Measurements from ENCODE around the gene PLXDC1. TPM values are rescaled to one million over a fixed set of nuclear protein-coding genes. Genes with fewer than 3 reads are reported as not detected.

The PLXDC1 gene
- total and polyA plus RNA-seq, 2 experiments from 2014 or later = 0.28 to 0.91 TPM

- DNase-seq (ENCODE audit: low spot score) = no peak
Observed at GRCh38 chr17:39150104-39150634, 1.3 kb downstream of the PLXDC1 start.

More at GRCh38 chr17:39150104-39150634, 1.3 kb downstream of the PLXDC1 start:
- Histone ChIP-seq H3K4me2 (peak overlapping the region; percentile 84; the same call in 1 of the 2 replicates), H4K20me1 (replicated peaks; ENCODE audit: insufficient read depth) (no peaks in the 10 kb centered on the region), H3K9me2 (ENCODE audit: insufficient read depth) (no peaks in the 10 kb centered on the region), H3K27me3 (ENCODE audit: insufficient read depth) (peaks cover 36% of the 10 kb centered on the region), H3K27ac (ENCODE audit: low read depth) (no peak overlapping the region), H3K4me1 (ENCODE audit: insufficient read depth) (peaks cover 3% of the 10 kb centered on the region; the same call in 1 of the 2 replicates), H3K36me3 (ENCODE audit: insufficient read depth) (no peaks in the 10 kb centered on the region), H3K79me2 (replicated peaks; ENCODE audit: insufficient read depth) (no peaks in the 10 kb centered on the region), H3F3A (replicated peaks; ENCODE audit: low read depth) (no peaks in the 10 kb centered on the region), H3K4me3 (peak overlapping the region; percentile 70), H2AFZ (no peak overlapping the region)
- ATAC-seq = no peak
- peak overlapping the region; percentile 81 for H3K4me3 Mint-ChIP-seq
- H3K9me3 Mint-ChIP-seq = peaks cover 13% of the 10 kb centered on the region
- peaks cover 9% of the 10 kb centered on the region for H3K36me3 Mint-ChIP-seq (ENCODE audit: low read depth)
- no peak overlapping the region for H3K27ac Mint-ChIP-seq
- peaks cover 56% of the 10 kb centered on the region for H3K27me3 Mint-ChIP-seq (ENCODE audit: insufficient read depth, low read depth, poor library complexity)
- peaks cover 14% of the 10 kb centered on the region for H3K4me1 Mint-ChIP-seq
- TF ChIP-seq REST (IDR thresholded peaks at IDR 0.05; ENCODE audit: unreplicated experiment) = no peak
- TF ChIP-seq, protein P1, sequence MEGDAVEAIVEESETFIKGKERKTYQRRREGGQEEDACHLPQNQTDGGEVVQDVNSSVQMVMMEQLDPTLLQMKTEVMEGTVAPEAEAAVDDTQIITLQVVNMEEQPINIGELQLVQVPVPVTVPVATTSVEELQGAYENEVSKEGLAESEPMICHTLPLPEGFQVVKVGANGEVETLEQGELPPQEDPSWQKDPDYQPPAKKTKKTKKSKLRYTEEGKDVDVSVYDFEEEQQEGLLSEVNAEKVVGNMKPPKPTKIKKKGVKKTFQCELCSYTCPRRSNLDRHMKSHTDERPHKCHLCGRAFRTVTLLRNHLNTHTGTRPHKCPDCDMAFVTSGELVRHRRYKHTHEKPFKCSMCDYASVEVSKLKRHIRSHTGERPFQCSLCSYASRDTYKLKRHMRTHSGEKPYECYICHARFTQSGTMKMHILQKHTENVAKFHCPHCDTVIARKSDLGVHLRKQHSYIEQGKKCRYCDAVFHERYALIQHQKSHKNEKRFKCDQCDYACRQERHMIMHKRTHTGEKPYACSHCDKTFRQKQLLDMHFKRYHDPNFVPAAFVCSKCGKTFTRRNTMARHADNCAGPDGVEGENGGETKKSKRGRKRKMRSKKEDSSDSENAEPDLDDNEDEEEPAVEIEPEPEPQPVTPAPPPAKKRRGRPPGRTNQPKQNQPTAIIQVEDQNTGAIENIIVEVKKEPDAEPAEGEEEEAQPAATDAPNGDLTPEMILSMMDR (conservative IDR thresholded peaks at IDR 0.05; ENCODE audit: low read depth in 2 of 2) = peak; percentile 16 to 25; a peak in 3 of 4 replicates
